GM19035 (cell line): Measurements from ENCODE around the gene RNF220.
"Not testable (repeated sequence)": the region's sequence is repeated elsewhere in the genome, so short reads cannot be mapped to it uniquely, and the experiment has no call there.

ENCODE experiments used
- ATAC-seq: cut with Tn5 transposase; IDR thresholded peaks from one replicate; pipeline ENCODE4 v1.9.1; 2021; ENCODE audit not compliant: unreplicated experiment

Gene RNF220

GRCh38 chr1:44546403-44547053 is 141.5 kb downstream of the RNF220 start:
- no peak for ATAC-seq

GRCh38 chr1:44547361-44547760 is 142.3 kb downstream of the RNF220 start:
- ATAC-seq = no peak

- no peak for ATAC-seq
Observed at GRCh38 chr1:44547837-44548236, 142.8 kb downstream of the RNF220 start.

- ATAC-seq = no peak
Observed at GRCh38 chr1:44549510-44549909, 144.5 kb downstream of the RNF220 start.

- ATAC-seq = no peak
Observed at GRCh38 chr1:44553127-44553758, 148.2 kb downstream of the RNF220 start.

- ATAC-seq = no peak
Observed at GRCh38 chr1:44553771-44554170, 148.7 kb downstream of the RNF220 start.

- ATAC-seq = no peak
Observed at GRCh38 chr1:44554706-44555105, 149.7 kb downstream of the RNF220 start.

- no peak for ATAC-seq
Observed at GRCh38 chr1:44557778-44558177, 152.7 kb downstream of the RNF220 start.

- no peak for ATAC-seq
Observed at GRCh38 chr1:44558883-44559282, 153.8 kb downstream of the RNF220 start.

- ATAC-seq = no peak
Observed at GRCh38 chr1:44559330-44559729, 154.3 kb downstream of the RNF220 start.

GRCh38 chr1:44559913-44560312 is 154.9 kb downstream of the RNF220 start:
- ATAC-seq = no peak

GRCh38 chr1:44560696-44561095 is 155.6 kb downstream of the RNF220 start:
- ATAC-seq = not testable (repeated sequence)

GRCh38 chr1:44565259-44565750 is 160.2 kb downstream of the RNF220 start:
- no peak for ATAC-seq

- no peak for ATAC-seq
Observed at GRCh38 chr1:44565833-44566232, 160.8 kb downstream of the RNF220 start.

GRCh38 chr1:44566281-44567046 is 161.4 kb downstream of the RNF220 start:
- ATAC-seq = no peak

- no peak for ATAC-seq
Observed at GRCh38 chr1:44568128-44568900, 163.3 kb downstream of the RNF220 start.

GRCh38 chr1:44569491-44569890 is 164.4 kb downstream of the RNF220 start:
- no peak for ATAC-seq

- ATAC-seq = no peak
Observed at GRCh38 chr1:44571712-44572571, 166.9 kb downstream of the RNF220 start.

- ATAC-seq = no peak
Observed at GRCh38 chr1:44572572-44572879, 167.5 kb downstream of the RNF220 start.

GRCh38 chr1:44575396-44575795 is 170.3 kb downstream of the RNF220 start:
- ATAC-seq = no peak
